AG09309 (cell line): Measurements from ENCODE around the gene NAGK.
"Not testable (repeated sequence)": the region's sequence is repeated elsewhere in the genome, so short reads cannot be mapped to it uniquely, and the experiment has no call there.

Source experiments
- DNase-seq: peaks from one replicate; pipeline ENCODE4 v3.0.0-alpha.2; 2010; ENCODE audit warnings: low read depth
- H3K4me3 ChIP-seq: 2 replicates; pipeline ENCODE4 v1.5.1; 2011; ENCODE audit warnings: mild to moderate bottlenecking, low read depth, low read length, moderate library complexity; ENCODE audit not compliant: control insufficient read depth
- TF ChIP-seq, protein P1 (sequence below): IDR thresholded peaks from 2 replicates; pipeline ENCODE4 v1.5.1; 2011; ENCODE audit warnings: mild to moderate bottlenecking, low read depth, low read length, inconsistent platforms; ENCODE audit not compliant: insufficient read depth, control insufficient read depth; ENCODE audit errors: missing control alignments

Gene NAGK

DNA sequence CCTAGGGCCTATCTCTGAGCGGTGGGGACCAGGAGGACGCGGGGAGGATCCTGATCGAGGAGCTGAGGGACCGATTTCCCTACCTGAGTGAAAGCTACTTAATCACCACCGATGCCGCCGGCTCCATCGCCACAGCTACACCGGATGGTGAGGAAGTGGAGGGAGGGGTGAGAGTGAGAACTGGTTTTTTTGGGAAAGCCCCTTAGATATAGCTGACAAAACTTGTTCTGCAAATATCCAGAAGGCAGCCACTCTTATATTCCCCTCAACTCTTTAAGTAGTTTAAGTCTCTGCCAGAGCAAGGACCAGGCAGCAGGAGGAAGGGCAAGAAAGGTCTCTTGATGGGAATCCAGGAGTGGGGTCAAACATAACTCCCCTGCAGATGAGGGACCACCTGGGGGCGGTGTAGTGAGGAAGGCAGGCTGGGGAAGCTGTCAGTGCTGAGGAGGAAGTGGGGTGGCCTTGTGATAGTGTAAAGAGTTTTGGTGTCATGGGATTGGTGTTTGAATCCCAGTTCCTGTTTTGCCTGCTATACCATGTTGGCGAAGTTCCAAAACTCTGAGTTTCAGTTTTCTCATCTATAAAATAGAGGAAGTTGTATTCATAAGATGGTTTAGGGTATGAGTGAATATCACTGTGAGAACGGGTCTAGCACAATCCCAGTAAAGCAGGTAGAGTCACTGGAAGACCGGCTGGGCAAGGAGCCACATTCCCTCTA lies 3.4 kb downstream of the NAGK start:
- DNase-seq = no peak
- H3K4me3 ChIP-seq = no peak overlapping the region
- TF ChIP-seq, protein P1, sequence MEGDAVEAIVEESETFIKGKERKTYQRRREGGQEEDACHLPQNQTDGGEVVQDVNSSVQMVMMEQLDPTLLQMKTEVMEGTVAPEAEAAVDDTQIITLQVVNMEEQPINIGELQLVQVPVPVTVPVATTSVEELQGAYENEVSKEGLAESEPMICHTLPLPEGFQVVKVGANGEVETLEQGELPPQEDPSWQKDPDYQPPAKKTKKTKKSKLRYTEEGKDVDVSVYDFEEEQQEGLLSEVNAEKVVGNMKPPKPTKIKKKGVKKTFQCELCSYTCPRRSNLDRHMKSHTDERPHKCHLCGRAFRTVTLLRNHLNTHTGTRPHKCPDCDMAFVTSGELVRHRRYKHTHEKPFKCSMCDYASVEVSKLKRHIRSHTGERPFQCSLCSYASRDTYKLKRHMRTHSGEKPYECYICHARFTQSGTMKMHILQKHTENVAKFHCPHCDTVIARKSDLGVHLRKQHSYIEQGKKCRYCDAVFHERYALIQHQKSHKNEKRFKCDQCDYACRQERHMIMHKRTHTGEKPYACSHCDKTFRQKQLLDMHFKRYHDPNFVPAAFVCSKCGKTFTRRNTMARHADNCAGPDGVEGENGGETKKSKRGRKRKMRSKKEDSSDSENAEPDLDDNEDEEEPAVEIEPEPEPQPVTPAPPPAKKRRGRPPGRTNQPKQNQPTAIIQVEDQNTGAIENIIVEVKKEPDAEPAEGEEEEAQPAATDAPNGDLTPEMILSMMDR = no peak

DNA sequence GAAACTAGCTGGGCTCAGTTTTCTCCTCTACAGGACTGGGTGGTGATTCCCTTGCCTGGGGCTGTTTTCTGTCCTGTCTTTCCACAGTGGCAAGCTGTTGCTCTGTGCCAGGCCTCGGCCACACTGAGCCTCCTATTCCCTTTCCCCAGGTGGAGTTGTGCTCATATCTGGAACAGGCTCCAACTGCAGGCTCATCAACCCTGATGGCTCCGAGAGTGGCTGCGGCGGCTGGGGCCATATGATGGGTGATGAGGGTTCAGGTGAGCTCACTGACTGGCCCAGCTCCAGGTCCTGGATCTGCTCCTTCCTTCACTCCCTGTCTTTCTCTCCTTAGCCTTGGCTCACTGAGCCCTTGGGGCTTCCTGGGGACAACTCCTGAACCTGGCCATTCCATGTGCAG lies 4.0 kb downstream of the NAGK start:
- no peak overlapping the region for H3K4me3 ChIP-seq
- TF ChIP-seq, protein P1 = no peak
- DNase-seq = no peak

DNA sequence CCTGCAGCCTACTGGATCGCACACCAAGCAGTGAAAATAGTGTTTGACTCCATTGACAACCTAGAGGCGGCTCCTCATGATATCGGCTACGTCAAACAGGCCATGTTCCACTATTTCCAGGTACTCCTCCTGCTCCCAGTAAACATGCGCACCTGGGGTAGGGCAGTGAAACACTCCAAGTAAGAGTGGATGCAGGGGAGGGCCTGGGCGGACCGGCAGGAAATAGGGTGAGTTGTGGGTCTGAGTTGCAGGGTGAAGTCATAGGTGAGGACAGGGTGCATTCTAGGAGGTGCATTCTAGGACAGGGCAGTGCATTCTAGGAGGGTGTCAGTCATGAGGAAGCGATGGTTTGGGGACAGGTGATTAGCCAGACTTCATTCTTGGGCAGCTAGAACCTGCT lies 5.0 kb downstream of the NAGK start:
- DNase-seq = no peak
- TF ChIP-seq, protein P1 = no peak
- H3K4me3 ChIP-seq = no peak overlapping the region

DNA sequence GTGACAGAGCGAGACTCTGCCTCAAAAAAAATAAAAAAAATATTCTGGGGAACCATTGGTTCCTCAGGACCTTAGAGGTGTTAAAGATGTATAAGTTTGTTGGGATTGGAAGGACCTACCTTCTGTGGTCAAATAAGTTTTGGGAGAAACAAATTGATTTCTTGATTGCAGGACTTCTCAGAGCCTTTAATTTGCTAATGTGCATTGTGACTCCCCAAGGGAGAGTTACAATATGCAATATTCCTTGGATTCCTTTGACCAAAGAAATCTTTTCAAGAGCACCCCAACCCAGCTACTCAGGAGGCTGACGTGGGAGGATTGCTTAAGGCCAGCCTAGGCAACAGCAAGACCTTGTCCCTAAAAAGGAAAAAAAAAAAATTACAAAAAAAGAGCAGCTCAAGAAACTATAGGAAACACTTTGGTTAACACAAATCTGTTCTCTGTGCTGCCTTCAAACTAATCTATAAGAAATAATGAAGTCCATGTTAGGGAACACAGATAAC lies 6.5 kb downstream of the NAGK start:
- DNase-seq = no peak
- no peak overlapping the region for H3K4me3 ChIP-seq
- TF ChIP-seq, protein P1 = no peak

DNA sequence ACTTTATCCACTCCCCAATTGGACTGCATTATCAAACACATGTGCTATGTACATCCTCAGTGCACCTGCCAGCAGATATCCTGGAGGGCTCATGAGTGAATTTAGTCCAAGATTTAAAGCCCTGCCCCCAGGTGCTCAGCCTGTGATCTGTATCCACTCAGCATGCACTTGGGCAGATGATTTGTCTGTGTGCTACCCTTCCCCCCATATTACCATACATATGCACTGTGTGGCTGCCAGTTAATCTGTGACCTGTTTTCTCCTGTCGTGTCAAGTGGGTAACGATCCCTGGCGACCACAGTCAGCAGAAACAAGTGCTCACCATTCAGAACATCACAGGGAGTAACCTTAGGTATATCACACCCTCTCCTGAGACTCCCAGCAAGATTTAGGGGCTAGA lies 10.2 kb downstream of the NAGK start:
- no peak for DNase-seq
- TF ChIP-seq, protein P1 = no peak
- no peak overlapping the region for H3K4me3 ChIP-seq

DNA sequence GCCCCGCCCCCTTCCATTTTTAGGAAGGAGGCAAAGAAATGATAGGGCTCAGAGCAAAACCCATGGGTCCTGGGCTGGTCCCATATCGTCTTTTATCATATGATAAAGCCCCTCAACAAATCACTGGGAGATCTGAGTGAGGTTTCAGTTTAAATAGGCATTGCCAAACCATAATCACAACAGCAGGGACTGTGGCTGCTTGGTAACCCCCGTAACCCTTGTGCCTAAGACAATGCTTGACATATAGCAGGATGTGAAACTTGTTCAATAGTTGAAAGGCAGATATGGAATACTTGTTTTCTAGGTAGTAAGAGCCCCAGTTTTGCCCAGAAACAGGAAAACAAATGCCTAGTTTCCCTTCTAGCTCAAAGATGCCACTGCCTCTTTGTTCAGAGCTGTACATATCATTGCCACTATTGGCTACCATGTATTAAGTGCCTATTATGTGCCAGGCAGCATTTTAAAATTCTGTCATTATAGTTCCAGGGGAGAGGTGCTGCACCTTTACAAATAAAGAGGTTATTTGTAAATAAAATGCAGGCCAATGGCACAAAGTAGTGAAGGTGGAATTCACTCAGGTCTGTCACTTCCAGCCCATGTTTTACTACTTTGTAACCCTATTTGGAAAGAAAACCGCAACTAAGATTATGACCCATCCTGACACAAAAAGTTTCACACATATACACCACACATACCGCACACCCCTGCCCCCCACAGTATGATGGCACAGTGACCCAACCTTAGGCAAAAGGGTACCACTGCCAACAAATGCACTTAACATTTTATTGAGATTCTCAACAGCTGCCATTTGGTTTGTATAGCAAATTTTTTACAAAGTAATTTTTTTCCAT lies 14.2 kb downstream of the NAGK start:
- no peak for DNase-seq
- no peak overlapping the region for H3K4me3 ChIP-seq
- TF ChIP-seq, protein P1 = no peak

DNA sequence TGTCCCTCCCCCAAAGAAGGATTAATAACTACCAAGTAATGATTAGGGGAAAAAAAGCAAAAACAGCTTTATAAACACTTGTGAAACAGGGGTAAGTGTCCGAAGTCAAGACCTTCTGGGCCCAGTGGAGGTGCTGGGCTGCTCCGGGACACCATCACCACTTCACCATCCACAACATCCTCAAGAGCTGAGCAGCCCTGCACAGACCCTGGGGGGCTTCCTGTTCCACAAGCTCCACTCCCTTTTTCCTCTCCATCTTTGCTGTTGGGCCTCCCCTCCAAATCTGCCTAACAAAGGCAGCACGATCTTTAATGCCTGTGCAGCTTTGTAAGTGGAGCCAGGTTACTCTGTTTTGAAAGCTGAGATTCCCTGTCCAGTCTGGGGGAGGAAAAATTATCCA lies 14.8 kb downstream of the NAGK start:
- not testable (repeated sequence) for DNase-seq, H3K4me3 ChIP-seq

DNA sequence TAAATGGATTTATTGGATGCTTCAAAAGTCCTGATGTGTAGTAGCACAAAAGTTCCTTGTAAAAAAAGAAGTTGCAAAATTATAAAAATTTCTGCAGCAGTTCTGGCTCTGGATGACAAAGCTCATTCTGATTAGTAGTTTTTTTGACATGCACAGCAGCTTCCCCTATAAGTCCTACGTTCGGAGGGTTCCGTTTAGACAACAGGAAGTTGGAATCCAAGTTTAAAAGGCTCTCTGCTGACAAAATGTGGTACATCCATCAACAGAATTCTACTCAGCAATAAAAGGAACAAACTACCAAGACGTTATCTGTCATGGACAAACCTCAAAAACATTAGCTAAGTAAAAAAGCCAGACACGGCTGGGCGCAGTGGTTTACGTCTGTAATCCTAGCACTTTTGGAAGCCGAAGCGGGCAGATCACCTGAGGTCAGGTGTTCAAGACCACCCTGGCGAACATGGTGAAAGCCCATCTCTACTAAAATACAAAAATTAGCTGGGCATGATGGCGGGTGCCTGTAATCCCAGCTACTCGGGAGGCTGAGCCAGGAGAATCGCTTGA lies 15.4 kb downstream of the NAGK start:
- peak overlapping the region; percentile 9 for H3K4me3 ChIP-seq
- not testable (repeated sequence) for DNase-seq

DNA sequence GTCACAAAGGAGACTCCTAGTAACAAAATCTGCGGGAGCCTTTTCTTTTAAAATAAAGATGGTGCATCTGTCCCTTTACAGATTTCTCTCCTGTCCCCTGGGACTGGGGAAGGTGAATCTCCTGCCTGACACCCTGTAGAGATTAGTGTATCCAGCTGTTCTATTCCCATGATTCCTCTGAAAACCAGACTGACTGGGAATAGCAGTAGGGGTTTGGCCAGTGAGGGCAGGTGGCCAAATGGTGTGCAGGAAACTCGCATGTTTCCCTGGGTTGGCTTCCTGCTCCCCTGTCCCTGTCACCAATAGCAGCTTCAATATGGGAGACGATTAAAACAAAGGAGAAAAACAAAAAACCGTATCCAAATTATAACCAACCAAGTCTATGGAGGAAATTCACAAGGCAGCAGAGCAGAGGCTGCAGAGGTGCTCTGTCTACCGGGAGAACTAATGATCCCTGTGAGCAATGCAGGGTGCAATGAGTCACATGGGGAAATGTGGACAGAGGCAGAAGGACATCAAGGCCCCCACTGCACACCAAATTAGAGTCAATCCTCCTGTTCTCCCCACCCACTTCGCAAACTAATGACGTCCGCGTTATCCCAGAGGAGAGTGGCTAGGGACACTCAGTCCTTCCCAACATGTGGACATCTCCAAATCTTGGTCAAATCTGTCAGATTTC lies 17.0 kb downstream of the NAGK start:
- DNase-seq, H3K4me3 ChIP-seq: not testable (repeated sequence)

DNA sequence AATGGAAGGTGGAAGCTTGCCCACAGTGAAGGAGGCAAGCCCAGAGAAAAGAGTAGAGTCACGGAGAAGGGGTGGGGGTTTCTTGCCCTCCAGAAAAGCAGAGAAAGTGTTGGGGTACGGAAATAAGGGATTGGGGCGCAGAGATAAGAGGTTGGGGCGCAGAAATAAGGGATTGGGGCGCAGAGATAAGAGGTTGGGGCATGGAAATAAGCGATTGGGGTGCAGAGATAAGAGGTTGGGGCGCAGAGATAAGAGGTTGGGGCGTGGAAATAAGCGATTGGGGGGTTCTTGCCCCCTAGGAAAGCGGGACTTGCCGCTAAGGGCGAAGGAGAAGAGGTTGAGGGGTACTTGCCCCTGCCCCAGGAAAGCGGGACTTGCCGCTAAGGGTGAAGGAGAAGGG lies 21.0 kb downstream of the NAGK start:
- not testable (repeated sequence) for DNase-seq, H3K4me3 ChIP-seq
